OCI-LY7 (cell line): ENCODE results near the gene WDR5.

ENCODE experiments used
- EZH2phosphoT487 ChIP-seq: fragments of 200-600 bp; sonication (generic); IDR thresholded peaks from 2 replicates; pipeline ENCODE4 v1.6.1; 2018; ENCODE audit warnings: low read depth, borderline replicate concordance, mild to moderate bottlenecking, mixed run types, antibody characterized with exemption, low read length, moderate library complexity, mixed read lengths
- TF ChIP-seq, protein P1 (sequence below): fragments of 200-600 bp; sonication (generic); conservative IDR thresholded peaks from 2 replicates; pipeline ENCODE4 v1.5.1; 2014; ENCODE audit warnings: mild to moderate bottlenecking, antibody characterized with exemption, low read length, moderate library complexity, mixed read lengths

DNA sequence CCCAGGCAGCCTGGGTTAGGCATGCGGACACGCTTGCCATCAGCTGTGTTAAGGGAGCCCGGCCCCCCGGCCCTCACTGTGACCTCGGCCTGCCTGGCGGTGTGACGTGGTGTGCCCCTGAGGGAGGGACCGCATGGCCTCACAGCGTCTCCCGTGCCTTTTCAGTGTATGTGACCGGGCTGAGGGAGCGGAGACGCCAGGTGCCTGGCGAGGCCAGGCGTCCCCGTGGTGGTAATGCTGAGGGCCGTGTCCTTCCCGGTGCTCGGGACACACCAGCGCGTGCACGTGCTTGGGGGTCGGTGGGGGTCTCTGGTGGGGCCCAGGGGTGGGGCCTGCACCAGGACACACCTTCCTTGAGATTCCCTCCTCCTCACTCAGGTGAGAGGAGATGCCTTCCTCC lies 17.6 kb downstream of the WDR5 start:
- TF ChIP-seq, protein P1, sequence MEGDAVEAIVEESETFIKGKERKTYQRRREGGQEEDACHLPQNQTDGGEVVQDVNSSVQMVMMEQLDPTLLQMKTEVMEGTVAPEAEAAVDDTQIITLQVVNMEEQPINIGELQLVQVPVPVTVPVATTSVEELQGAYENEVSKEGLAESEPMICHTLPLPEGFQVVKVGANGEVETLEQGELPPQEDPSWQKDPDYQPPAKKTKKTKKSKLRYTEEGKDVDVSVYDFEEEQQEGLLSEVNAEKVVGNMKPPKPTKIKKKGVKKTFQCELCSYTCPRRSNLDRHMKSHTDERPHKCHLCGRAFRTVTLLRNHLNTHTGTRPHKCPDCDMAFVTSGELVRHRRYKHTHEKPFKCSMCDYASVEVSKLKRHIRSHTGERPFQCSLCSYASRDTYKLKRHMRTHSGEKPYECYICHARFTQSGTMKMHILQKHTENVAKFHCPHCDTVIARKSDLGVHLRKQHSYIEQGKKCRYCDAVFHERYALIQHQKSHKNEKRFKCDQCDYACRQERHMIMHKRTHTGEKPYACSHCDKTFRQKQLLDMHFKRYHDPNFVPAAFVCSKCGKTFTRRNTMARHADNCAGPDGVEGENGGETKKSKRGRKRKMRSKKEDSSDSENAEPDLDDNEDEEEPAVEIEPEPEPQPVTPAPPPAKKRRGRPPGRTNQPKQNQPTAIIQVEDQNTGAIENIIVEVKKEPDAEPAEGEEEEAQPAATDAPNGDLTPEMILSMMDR, result no peak
- no peak for TF ChIP-seq EZH2phosphoT487
